Lower leg skin (tissue), 3 donors: ENCODE measurements around the gene ACAD9.

Experiments used
- CTCF ChIP-seq, 3 donors: fragments of 450-650 bp; IDR thresholded peaks; one replicate each; pipeline ENCODE4 v1.5.1; 2016; ENCODE audit warnings: antibody characterized with exemption in 3 of 3, mild to moderate bottlenecking in 3 of 3, moderate library complexity in 2 of 3
- POLR2A ChIP-seq, 2 donors: fragments of 450-650 bp; IDR thresholded peaks; one replicate each; pipeline ENCODE4 v1.6.1; 2016 to 2017; ENCODE audit warnings: antibody characterized with exemption in 2 of 2, mild to moderate bottlenecking in 1 of 2, moderate library complexity in 1 of 2

GRCh38 chr3:128878011-128878457 is 1.4 kb upstream of the ACAD9 start:
- TF ChIP-seq POLR2A (IDR thresholded peaks at IDR 0.05) (no peak), CTCF (IDR thresholded peaks at IDR 0.05) (no peak)
